ENCODE results near the gene RPS28.
"Not testable (repeated sequence)": the region's sequence is repeated elsewhere in the genome, so short reads cannot be mapped to it uniquely, and the experiment has no call there.

Gene RPS28

DNA sequence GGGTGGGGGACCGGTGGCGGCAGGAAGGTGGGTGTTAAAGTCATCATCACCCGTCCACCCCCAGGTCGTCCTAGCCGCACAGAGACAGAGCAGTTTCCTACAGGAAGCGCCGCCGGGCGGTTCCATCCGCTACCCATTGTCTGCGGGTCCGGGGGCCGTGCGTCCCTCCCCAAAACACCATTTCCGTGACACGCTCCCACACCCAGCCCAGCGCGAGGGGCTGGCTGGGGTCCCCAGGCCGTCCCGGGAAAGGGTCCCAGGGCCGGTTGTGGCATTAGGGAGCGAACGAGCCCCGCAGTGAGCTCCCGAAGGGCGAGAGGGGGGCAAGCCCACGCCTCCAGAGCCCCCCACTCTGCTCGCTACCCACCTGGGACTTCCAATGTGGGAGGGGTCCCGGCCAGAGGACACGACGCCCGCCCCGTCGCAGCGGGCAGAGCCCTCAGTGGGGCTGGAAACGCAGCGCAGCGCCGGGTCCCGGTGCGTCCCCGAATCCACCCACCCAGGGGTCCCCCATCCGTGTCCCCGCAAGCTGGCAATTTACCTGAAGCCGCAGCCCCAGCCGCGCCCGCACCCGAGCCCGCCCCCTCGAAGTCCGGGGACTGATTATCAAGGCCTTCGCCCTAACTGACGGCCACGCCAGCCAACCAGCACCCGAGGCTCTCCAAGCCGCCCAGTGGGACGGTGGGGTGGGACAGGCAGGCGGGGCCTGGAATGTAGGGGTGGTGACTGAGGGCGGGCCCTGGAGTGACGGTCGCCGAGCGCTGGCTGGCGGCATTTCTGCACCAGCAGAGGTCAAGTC is 21.6 kb downstream of the RPS28 start, which contains the start of gene KANK3:
KANK3 (minus strand) TSS at position 579 of the 799 bp plus-strand sequence. CDS start 5,434 bp downstream, outside the sequence.
- Histone ChIP-seq H3K4me1 (ENCODE audit: control insufficient read depth, low read depth, low read length) (no peaks in the 10 kb centered on the region), H4K8ac (ENCODE audit: low read depth, low read length) (no peak within 1 kb of the TSS), H3K27ac (ENCODE audit: low read depth, low read length) (no peak within 1 kb of the TSS), H2BK5ac (ENCODE audit: low read length) (no peak within 1 kb of the TSS), H3K9ac (ENCODE audit: low read length) (peak within 1 kb of the TSS; percentile 69), H3K36me3 (ENCODE audit: control insufficient read depth, insufficient read depth, low read length) (no peaks in the 10 kb centered on the region), H3K23ac (ENCODE audit: low read length) (no peak within 1 kb of the TSS), H3K4me2 (ENCODE audit: low read length) (peak within 1 kb of the TSS; percentile 83), H3K4me3 (ENCODE audit: low read length) (peak within 1 kb of the TSS; percentile 47), H3K79me2 (ENCODE audit: control insufficient read depth, insufficient read depth, low read length) (no peaks in the 10 kb centered on the region), H3K56ac (ENCODE audit: low read length) (peak within 1 kb of the TSS; percentile 82), H3K4ac (ENCODE audit: low read depth, low read length) (no peak within 1 kb of the TSS), H3K79me1 (ENCODE audit: low read length) (no peaks in the 10 kb centered on the region), H3K27me3 (ENCODE audit: insufficient read depth, low read length, poor library complexity) (no peaks in the 10 kb centered on the region), H2BK120ac (ENCODE audit: low read depth, low read length) (no peak within 1 kb of the TSS), H2AK5ac (ENCODE audit: low read length) (no peak within 1 kb of the TSS), H2BK15ac (replicated peaks; ENCODE audit: low read depth) (no peak within 1 kb of the TSS), H4K5ac (ENCODE audit: low read length) (no peak within 1 kb of the TSS), H3K18ac (ENCODE audit: low read length) (no peak within 1 kb of the TSS)
- peak; percentile 99 for DNase-seq
- no CpG with 5 or more reads among the region's 65 CpGs for WGBS (ENCODE audit: extremely low coverage, insufficient coverage, low lambda C conversion rate)

DNA sequence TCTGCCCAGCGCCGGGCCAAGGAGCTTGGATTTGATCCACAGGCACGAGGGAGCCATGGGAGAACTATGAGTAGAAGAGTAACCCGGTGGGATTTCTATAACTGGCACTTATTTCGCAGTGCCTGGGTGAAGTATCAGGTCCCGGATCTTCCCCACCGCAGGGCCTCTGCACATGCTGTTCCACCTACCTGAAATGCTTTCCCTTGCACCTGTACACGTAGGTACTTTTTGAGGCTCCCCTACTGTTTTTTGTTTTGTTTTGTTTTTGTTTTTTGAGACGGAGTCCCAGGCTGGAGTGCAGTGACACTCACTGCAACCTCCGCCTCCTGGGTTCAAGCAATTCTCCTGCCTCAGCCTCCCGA is 22.2 kb downstream of the RPS28 start:
- DNase-seq = no peak
- Histone ChIP-seq H2AK5ac (ENCODE audit: low read length) (no peak overlapping the region), H4K5ac (ENCODE audit: low read length) (no peak overlapping the region), H3K4me1 (ENCODE audit: control insufficient read depth, low read depth, low read length) (no peaks in the 10 kb centered on the region), H3K27ac (ENCODE audit: low read depth, low read length) (no peak overlapping the region), H3K4me3 (ENCODE audit: low read length) (no peak overlapping the region), H2BK15ac (replicated peaks; ENCODE audit: low read depth) (no peak overlapping the region), H3K4ac (ENCODE audit: low read depth, low read length) (no peak overlapping the region), H3K18ac (ENCODE audit: low read length) (no peak overlapping the region), H3K79me2 (ENCODE audit: control insufficient read depth, insufficient read depth, low read length) (no peaks in the 10 kb centered on the region), H3K9ac (ENCODE audit: low read length) (no peak overlapping the region), H3K79me1 (ENCODE audit: low read length) (no peaks in the 10 kb centered on the region), H2BK120ac (ENCODE audit: low read depth, low read length) (no peak overlapping the region), H4K8ac (ENCODE audit: low read depth, low read length) (no peak overlapping the region), H2BK5ac (ENCODE audit: low read length) (no peak overlapping the region), H3K4me2 (ENCODE audit: low read length) (no peak overlapping the region), H3K27me3 (ENCODE audit: insufficient read depth, low read length, poor library complexity) (no peaks in the 10 kb centered on the region), H3K36me3 (ENCODE audit: control insufficient read depth, insufficient read depth, low read length) (no peaks in the 10 kb centered on the region), H3K56ac (ENCODE audit: low read length) (no peak overlapping the region), H3K23ac (ENCODE audit: low read length) (no peak overlapping the region)
- no CpG with 5 or more reads among the region's 11 CpGs for WGBS (ENCODE audit: extremely low coverage, insufficient coverage, low lambda C conversion rate)

DNA sequence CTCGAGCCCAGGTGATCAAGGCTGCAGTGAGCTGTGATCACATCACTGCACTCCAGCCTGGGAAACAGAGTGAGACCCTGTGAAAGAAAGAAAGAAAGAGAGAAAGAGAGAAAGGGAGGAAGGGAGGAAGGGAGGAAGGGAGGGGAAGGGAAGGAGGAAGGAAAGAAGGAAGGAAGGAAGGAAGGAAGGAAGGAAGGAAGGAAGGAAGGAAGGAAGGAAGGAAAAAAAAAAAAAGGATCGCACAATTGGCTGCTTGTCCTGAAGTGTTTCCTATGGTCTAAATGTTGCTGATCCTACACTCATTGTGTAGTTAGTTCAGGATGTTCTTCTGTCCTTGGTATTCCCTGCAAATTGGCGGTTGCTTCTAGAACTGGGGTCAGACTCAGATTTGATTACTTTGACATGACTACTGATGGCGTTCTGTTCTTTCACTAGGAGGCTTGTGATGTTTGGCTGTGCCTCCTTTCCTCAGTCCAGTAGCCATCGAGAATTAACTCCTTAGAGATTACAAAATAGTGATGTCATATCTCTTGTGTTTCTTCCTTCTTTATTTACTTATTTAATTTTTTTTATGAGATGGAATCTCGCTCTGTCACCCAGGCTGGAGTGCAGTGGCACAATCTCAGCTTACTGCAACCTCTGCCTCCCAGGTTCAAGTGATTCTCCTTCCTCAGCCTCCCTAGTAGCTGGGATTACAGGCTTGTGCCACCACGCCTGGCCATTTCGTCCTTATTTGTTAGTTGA is 28.5 kb downstream of the RPS28 start:
- H3K27ac ChIP-seq (ENCODE audit: low read depth, low read length); H2BK15ac ChIP-seq (replicated peaks; ENCODE audit: low read depth); H4K8ac ChIP-seq (ENCODE audit: low read depth, low read length); H3K9ac ChIP-seq (ENCODE audit: low read length); H3K27me3 ChIP-seq (ENCODE audit: insufficient read depth, low read length, poor library complexity); H3K4me1 ChIP-seq (ENCODE audit: control insufficient read depth, low read depth, low read length); H3K4ac ChIP-seq (ENCODE audit: low read depth, low read length); H3K56ac ChIP-seq (ENCODE audit: low read length); H3K18ac ChIP-seq (ENCODE audit: low read length); H4K5ac ChIP-seq (ENCODE audit: low read length); H3K23ac ChIP-seq (ENCODE audit: low read length); H3K79me2 ChIP-seq (ENCODE audit: control insufficient read depth, insufficient read depth, low read length); H3K4me2 ChIP-seq (ENCODE audit: low read length); H3K4me3 ChIP-seq (ENCODE audit: low read length); H2BK5ac ChIP-seq (ENCODE audit: low read length); H3K36me3 ChIP-seq (ENCODE audit: control insufficient read depth, insufficient read depth, low read length); H3K79me1 ChIP-seq (ENCODE audit: low read length); H2BK120ac ChIP-seq (ENCODE audit: low read depth, low read length); DNase-seq; H2AK5ac ChIP-seq (ENCODE audit: low read length): not testable (repeated sequence)
- WGBS (ENCODE audit: extremely low coverage, insufficient coverage, low lambda C conversion rate) = no CpG with 5 or more reads among the region's 8 CpGs

DNA sequence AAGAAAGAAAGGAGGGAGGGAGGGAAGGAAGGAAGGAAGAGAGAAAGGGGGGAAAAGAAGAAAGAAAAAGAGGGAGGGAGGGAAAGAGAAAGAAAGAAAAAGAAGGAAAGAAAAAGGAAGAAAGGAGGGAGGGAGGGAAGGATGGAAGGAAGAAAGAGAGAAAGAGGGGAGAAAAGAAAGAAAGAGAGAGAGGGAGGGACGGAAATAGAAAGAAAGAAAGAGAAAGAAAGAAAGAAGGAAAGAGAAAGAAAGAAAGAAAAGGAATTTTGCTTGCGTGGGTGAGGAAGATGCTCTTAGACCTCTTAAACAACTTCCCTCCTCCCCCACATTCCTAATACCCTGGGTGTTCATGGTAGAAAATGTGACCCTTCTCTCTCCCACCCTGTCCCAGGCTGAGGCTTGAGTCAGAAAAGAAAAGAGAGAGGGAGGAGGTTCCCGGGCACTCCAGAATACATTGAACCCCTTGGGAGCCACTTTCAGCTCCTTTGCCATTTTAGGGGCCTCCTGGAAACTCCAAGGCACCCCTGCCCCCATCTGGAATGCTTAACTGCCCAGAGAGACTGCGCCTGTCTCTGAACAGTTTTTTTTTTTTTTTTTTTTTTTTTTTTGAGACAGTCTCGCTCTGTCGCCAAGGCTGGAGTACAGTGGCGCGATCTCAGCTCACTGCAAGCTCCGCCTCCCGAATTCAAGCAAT is 31.0 kb downstream of the RPS28 start:
- peak overlapping the region; percentile 25 for H3K56ac ChIP-seq (ENCODE audit: low read length)
- no peaks in the 10 kb centered on the region for H3K36me3 ChIP-seq (ENCODE audit: control insufficient read depth, insufficient read depth, low read length)
- no peak overlapping the region for H3K4me2 ChIP-seq (ENCODE audit: low read length)
- no peak overlapping the region for H2AK5ac ChIP-seq (ENCODE audit: low read length)
- no peak overlapping the region for H3K23ac ChIP-seq (ENCODE audit: low read length)
- no peak overlapping the region for H3K27ac ChIP-seq (ENCODE audit: low read depth, low read length)
- DNase-seq = peak; percentile 45
- no peak overlapping the region for H4K5ac ChIP-seq (ENCODE audit: low read length)
- no peak overlapping the region for H3K18ac ChIP-seq (ENCODE audit: low read length)
- H2BK15ac ChIP-seq (replicated peaks; ENCODE audit: low read depth) = no peak overlapping the region
- no peaks in the 10 kb centered on the region for H3K79me1 ChIP-seq (ENCODE audit: low read length)
- no peak overlapping the region for H3K9ac ChIP-seq (ENCODE audit: low read length)
- no peak overlapping the region for H4K8ac ChIP-seq (ENCODE audit: low read depth, low read length)
- H3K4ac ChIP-seq (ENCODE audit: low read depth, low read length) = no peak overlapping the region
- no peaks in the 10 kb centered on the region for H3K4me1 ChIP-seq (ENCODE audit: control insufficient read depth, low read depth, low read length)
- H2BK120ac ChIP-seq (ENCODE audit: low read depth, low read length) = no peak overlapping the region
- no peaks in the 10 kb centered on the region for H3K79me2 ChIP-seq (ENCODE audit: control insufficient read depth, insufficient read depth, low read length)
- H3K27me3 ChIP-seq (ENCODE audit: insufficient read depth, low read length, poor library complexity) = no peaks in the 10 kb centered on the region
- no peak overlapping the region for H2BK5ac ChIP-seq (ENCODE audit: low read length)
- no peak overlapping the region for H3K4me3 ChIP-seq (ENCODE audit: low read length)
- WGBS (ENCODE audit: extremely low coverage, insufficient coverage, low lambda C conversion rate) = 60% methylated on average over 1 of the region's 10 CpGs

DNA sequence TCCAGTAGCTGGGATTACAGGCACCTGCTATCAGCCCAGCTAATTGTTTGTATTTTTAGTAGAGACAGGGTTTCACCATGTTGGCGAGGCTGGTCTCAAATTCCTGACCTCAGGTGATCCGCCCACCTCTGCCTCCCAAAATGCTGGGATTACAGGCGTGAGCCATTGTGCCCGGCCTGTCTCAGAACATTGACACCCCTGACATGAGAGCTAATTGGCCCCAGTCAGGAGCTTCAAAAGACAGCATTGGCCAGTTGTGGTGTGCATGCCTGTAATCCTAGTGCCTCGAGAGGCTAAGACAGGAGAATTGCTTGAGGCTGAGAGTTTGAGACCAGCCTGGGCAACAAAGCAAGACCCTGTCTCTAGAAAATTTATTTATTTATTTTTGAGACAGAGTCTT is 31.5 kb downstream of the RPS28 start:
- not testable (repeated sequence) for H2BK120ac ChIP-seq (ENCODE audit: low read depth, low read length); H3K36me3 ChIP-seq (ENCODE audit: control insufficient read depth, insufficient read depth, low read length); H3K9ac ChIP-seq (ENCODE audit: low read length); H3K27me3 ChIP-seq (ENCODE audit: insufficient read depth, low read length, poor library complexity); H3K56ac ChIP-seq (ENCODE audit: low read length); H3K4me2 ChIP-seq (ENCODE audit: low read length); H3K79me2 ChIP-seq (ENCODE audit: control insufficient read depth, insufficient read depth, low read length); H2BK5ac ChIP-seq (ENCODE audit: low read length); H3K4me1 ChIP-seq (ENCODE audit: control insufficient read depth, low read depth, low read length); H4K8ac ChIP-seq (ENCODE audit: low read depth, low read length); H3K23ac ChIP-seq (ENCODE audit: low read length); H3K27ac ChIP-seq (ENCODE audit: low read depth, low read length); H3K4me3 ChIP-seq (ENCODE audit: low read length); H3K79me1 ChIP-seq (ENCODE audit: low read length); H3K4ac ChIP-seq (ENCODE audit: low read depth, low read length); H2AK5ac ChIP-seq (ENCODE audit: low read length); H3K18ac ChIP-seq (ENCODE audit: low read length); H4K5ac ChIP-seq (ENCODE audit: low read length); H2BK15ac ChIP-seq (replicated peaks; ENCODE audit: low read depth)
- WGBS (ENCODE audit: extremely low coverage, insufficient coverage, low lambda C conversion rate) = no CpG with 5 or more reads among the region's 5 CpGs
- DNase-seq = peak; percentile 70

All from mesendoderm (in vitro differentiated cells).